Skin epidermis (tissue), 12 donors: ENCODE measurements around the gene INHBC.
"Not testable (repeated sequence)": the region's sequence is repeated elsewhere in the genome, so short reads cannot be mapped to it uniquely, and the experiment has no call there.

Source experiments
- H3K27ac ChIP-seq, 21 experiments: fragments of 200-600 bp; sonication (generic) in 11 of 21; one replicate each; pipeline ENCODE4 v1.5.0; 2020; ENCODE audit warnings: mild to moderate bottlenecking in 3 of 21, inconsistent platforms in 2 of 21, moderate library complexity in 2 of 21
- H3K4me3 ChIP-seq, 7 experiments: fragments of 200-600 bp; sonication (generic) in 2 of 7; one replicate each; pipeline ENCODE4 v1.5.0; 2020; ENCODE audit warnings: inconsistent platforms in 2 of 7, mild to moderate bottlenecking in 2 of 7, moderate library complexity in 1 of 7

Gene INHBC

GRCh38 chr12:57426948-57427347 is 7.6 kb upstream of the INHBC start:
- not testable (repeated sequence) for H3K4me3 ChIP-seq, H3K27ac ChIP-seq

- Histone ChIP-seq H3K4me3 (peak overlapping the region in 1 of 7 experiments; percentile 80), H3K27ac (peak overlapping the region in 9 of 21 experiments; percentile 91 to 99 (median 96))
These were observed 5.6 kb upstream of the INHBC start for GRCh38 chr12:57428965-57429364.

- Histone ChIP-seq H3K4me3 (peak overlapping the region; percentile 53 to 80 (median 71)), H3K27ac (peak overlapping the region; percentile 78 to 99 (median 95))
These were observed 5.0 kb upstream of the INHBC start for GRCh38 chr12:57429473-57430111.

- peak overlapping the region; percentile 78 to 99 (median 95) for H3K27ac ChIP-seq
- peak overlapping the region; percentile 53 to 80 (median 71) for H3K4me3 ChIP-seq
These were observed 4.3 kb upstream of the INHBC start for GRCh38 chr12:57430112-57430930.

GRCh38 chr12:57430931-57431566 is 3.5 kb upstream of the INHBC start, which contains the start of gene R3HDM2:
R3HDM2 (minus strand) TSS chr12:57431043; CDS start chr12:57310428, 120,615 bp downstream.
- Histone ChIP-seq H3K4me3 (peak within 1 kb of the TSS; percentile 53 to 80 (median 71)), H3K27ac (peak within 1 kb of the TSS; percentile 78 to 99 (median 95))

- H3K4me3 ChIP-seq, result peak overlapping the region in 5 of 7 experiments; percentile 53 to 76 (median 70)
- H3K27ac ChIP-seq, result peak overlapping the region in 19 of 21 experiments; percentile 81 to 99 (median 95)
These were observed 2.9 kb upstream of the INHBC start for GRCh38 chr12:57431654-57432188.

- no peak overlapping the region for H3K4me3 ChIP-seq
- H3K27ac ChIP-seq, result no peak overlapping the region
These were observed 1.2 kb upstream of the INHBC start for GRCh38 chr12:57433370-57433769.

- no peak overlapping the region for H3K27ac ChIP-seq
- no peak overlapping the region for H3K4me3 ChIP-seq
These were observed 709 bp downstream of the INHBC start for GRCh38 chr12:57435293-57435692.

- no peak overlapping the region for H3K27ac ChIP-seq
- H3K4me3 ChIP-seq, result no peak overlapping the region
These were observed 3.8 kb downstream of the INHBC start for GRCh38 chr12:57438400-57438799.

- H3K4me3 ChIP-seq, result no peak overlapping the region
- H3K27ac ChIP-seq, result no peak overlapping the region
These were observed 5.2 kb downstream of the INHBC start for GRCh38 chr12:57439762-57440266.

- not testable (repeated sequence) for H3K4me3 ChIP-seq, H3K27ac ChIP-seq
These were observed 6.8 kb downstream of the INHBC start for GRCh38 chr12:57441393-57441792.

- H3K27ac ChIP-seq, result no peak overlapping the region
These were observed 7.4 kb downstream of the INHBC start for GRCh38 chr12:57441846-57442427.

GRCh38 chr12:57444337-57444736 is 9.8 kb downstream of the INHBC start:
- not testable (repeated sequence) for H3K4me3 ChIP-seq, H3K27ac ChIP-seq

More at GRCh38 chr12:57441846-57442427, 7.4 kb downstream of the INHBC start:
- H3K4me3 ChIP-seq, result no peak overlapping the region

- no peak overlapping the region for H3K4me3 ChIP-seq
- H3K27ac ChIP-seq, result no peak overlapping the region
These were observed 10.2 kb downstream of the INHBC start for GRCh38 chr12:57444744-57445143.

GRCh38 chr12:57446292-57446960 is 11.8 kb downstream of the INHBC start:
- Histone ChIP-seq H3K4me3 (no peak overlapping the region), H3K27ac (no peak overlapping the region)

GRCh38 chr12:57448669-57449068 is 14.1 kb downstream of the INHBC start:
- Histone ChIP-seq H3K27ac (no peak overlapping the region), H3K4me3 (no peak overlapping the region)

- H3K4me3 ChIP-seq, result no peak overlapping the region
These were observed 14.8 kb downstream of the INHBC start for GRCh38 chr12:57449375-57449774.

GRCh38 chr12:57450057-57450456 is 15.5 kb downstream of the INHBC start:
- Histone ChIP-seq H3K27ac (no peak overlapping the region), H3K4me3 (no peak overlapping the region)

More at GRCh38 chr12:57449375-57449774, 14.8 kb downstream of the INHBC start:
- no peak overlapping the region for H3K27ac ChIP-seq

GRCh38 chr12:57451233-57451778 is 16.7 kb downstream of the INHBC start:
- Histone ChIP-seq H3K4me3 (no peak overlapping the region), H3K27ac (no peak overlapping the region)
